ENCODE data around the gene RASA2. TPM values are rescaled to one million over a fixed set of nuclear protein-coding genes. Genes with fewer than 3 reads are reported as not detected.

RASA2 gene
- total RNA-seq, 1 donor = 21.7 TPM

- Histone ChIP-seq H3K79me2 (ENCODE audit: insufficient read depth, low read length) (no peaks in the 10 kb centered on the region), H3K36me3 (ENCODE audit: insufficient read depth, low read length) (peaks cover 15% of the 10 kb centered on the region), H2AFZ (ENCODE audit: low read length) (no peak overlapping the region), H3K27me3 (ENCODE audit: insufficient read depth, low read length) (no peaks in the 10 kb centered on the region), H3K9me3 (ENCODE audit: low read depth, low read length) (no peaks in the 10 kb centered on the region), H4K20me1 (ENCODE audit: insufficient read depth, low read length) (no peaks in the 10 kb centered on the region), H3K27ac (ENCODE audit: low read depth, low read length) (no peak overlapping the region), H3K4me1 (ENCODE audit: insufficient read depth, low read length) (no peaks in the 10 kb centered on the region), H3K4me2 (ENCODE audit: insufficient read depth, low read length) (no peak overlapping the region), H3K4me3 (ENCODE audit: insufficient read depth, low read length) (no peak overlapping the region)
- DNase-seq (ENCODE audit: insufficient read length, low spot score, missing footprints) = no peak
- no peak for TF ChIP-seq CTCF (IDR thresholded peaks at IDR 0.05; ENCODE audit: extremely low read depth, low read depth, low read length)
Observed at GRCh38 chr3:141602706-141603105, 115.9 kb downstream of the RASA2 start.

DNA sequence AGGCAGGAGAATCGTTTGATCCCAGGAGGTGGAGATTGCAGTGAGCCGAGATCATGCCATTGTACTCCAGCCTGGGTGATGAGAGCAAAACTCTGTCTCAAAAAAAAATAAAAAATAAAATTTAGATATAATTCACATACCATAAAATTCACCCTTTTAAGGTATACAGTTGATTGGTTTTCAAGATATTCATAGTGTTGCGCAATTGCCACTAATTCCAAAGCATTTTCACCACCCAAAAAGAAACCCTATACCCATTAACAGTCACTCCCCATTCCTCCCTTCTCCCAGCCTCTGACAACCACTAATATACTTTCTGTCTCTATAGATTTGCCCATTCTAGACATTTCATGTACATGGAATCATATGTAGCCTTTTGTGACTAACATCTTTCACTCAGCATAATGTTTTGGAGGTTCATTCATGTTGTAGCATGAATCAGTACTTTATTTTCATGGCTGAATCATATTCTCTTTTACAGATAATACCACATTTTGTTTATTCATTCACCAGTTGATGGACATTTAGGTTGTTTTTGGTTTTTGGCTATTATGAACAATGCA lies 116.7 kb downstream of the RASA2 start:
- Histone ChIP-seq H2AFZ (ENCODE audit: low read length) (no peak overlapping the region), H3K79me2 (ENCODE audit: insufficient read depth, low read length) (no peaks in the 10 kb centered on the region), H3K36me3 (ENCODE audit: insufficient read depth, low read length) (peaks cover 20% of the 10 kb centered on the region), H4K20me1 (ENCODE audit: insufficient read depth, low read length) (no peaks in the 10 kb centered on the region), H3K4me1 (ENCODE audit: insufficient read depth, low read length) (no peaks in the 10 kb centered on the region), H3K9me3 (ENCODE audit: low read depth, low read length) (no peaks in the 10 kb centered on the region), H3K27me3 (ENCODE audit: insufficient read depth, low read length) (no peaks in the 10 kb centered on the region), H3K4me3 (ENCODE audit: insufficient read depth, low read length) (no peak overlapping the region), H3K27ac (ENCODE audit: low read depth, low read length) (no peak overlapping the region), H3K4me2 (ENCODE audit: insufficient read depth, low read length) (no peak overlapping the region)
- TF ChIP-seq CTCF (IDR thresholded peaks at IDR 0.05; ENCODE audit: extremely low read depth, low read depth, low read length) = no peak
- no peak for DNase-seq (ENCODE audit: insufficient read length, low spot score, missing footprints)

- TF ChIP-seq CTCF (IDR thresholded peaks at IDR 0.05; ENCODE audit: extremely low read depth, low read depth, low read length) = no peak
- no peak for DNase-seq (ENCODE audit: insufficient read length, low spot score, missing footprints)
Observed at GRCh38 chr3:141605883-141606282, 119.1 kb downstream of the RASA2 start.

DNA sequence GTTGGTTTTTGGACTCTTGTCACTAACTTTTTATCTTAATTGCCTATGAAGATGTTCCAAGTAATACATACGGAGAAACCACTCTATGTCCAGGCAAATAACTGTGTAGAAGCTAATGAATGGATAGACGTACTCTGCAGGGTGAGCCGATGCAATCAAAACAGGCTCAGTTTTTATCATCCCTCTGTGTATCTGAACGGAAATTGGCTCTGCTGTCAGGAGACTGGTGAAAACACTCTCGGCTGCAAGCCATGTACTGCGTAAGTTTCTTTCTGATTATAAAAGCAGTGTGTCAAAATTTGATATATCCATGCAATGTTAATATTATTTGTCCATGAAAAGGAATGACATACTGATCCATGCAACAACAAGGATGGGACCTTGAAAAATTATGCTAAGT lies 121.6 kb downstream of the RASA2 start:
- TF ChIP-seq CTCF (IDR thresholded peaks at IDR 0.05; ENCODE audit: extremely low read depth, low read depth, low read length) = no peak
- Histone ChIP-seq H3K27me3 (ENCODE audit: insufficient read depth, low read length) (no peaks in the 10 kb centered on the region), H3K4me1 (ENCODE audit: insufficient read depth, low read length) (no peaks in the 10 kb centered on the region), H3K36me3 (ENCODE audit: insufficient read depth, low read length) (peaks cover 45% of the 10 kb centered on the region), H3K9me3 (ENCODE audit: low read depth, low read length) (no peaks in the 10 kb centered on the region), H3K27ac (ENCODE audit: low read depth, low read length) (no peak overlapping the region), H3K79me2 (ENCODE audit: insufficient read depth, low read length) (no peaks in the 10 kb centered on the region), H3K4me3 (ENCODE audit: insufficient read depth, low read length) (no peak overlapping the region), H3K4me2 (ENCODE audit: insufficient read depth, low read length) (no peak overlapping the region), H2AFZ (ENCODE audit: low read length) (no peak overlapping the region), H4K20me1 (ENCODE audit: insufficient read depth, low read length) (no peaks in the 10 kb centered on the region)
- DNase-seq (ENCODE audit: insufficient read length, low spot score, missing footprints) = no peak

More at GRCh38 chr3:141605883-141606282, 119.1 kb downstream of the RASA2 start:
- Histone ChIP-seq H2AFZ (ENCODE audit: low read length) (no peak overlapping the region), H3K79me2 (ENCODE audit: insufficient read depth, low read length) (no peaks in the 10 kb centered on the region), H3K4me1 (ENCODE audit: insufficient read depth, low read length) (no peaks in the 10 kb centered on the region), H3K27ac (ENCODE audit: low read depth, low read length) (no peak overlapping the region), H3K9me3 (ENCODE audit: low read depth, low read length) (no peaks in the 10 kb centered on the region), H3K4me2 (ENCODE audit: insufficient read depth, low read length) (no peak overlapping the region), H3K27me3 (ENCODE audit: insufficient read depth, low read length) (no peaks in the 10 kb centered on the region), H4K20me1 (ENCODE audit: insufficient read depth, low read length) (no peaks in the 10 kb centered on the region), H3K4me3 (ENCODE audit: insufficient read depth, low read length) (no peak overlapping the region), H3K36me3 (ENCODE audit: insufficient read depth, low read length) (peaks cover 31% of the 10 kb centered on the region)
